Thymus (tissue), 11 donors: ENCODE data around the gene CAMTA1. TPM values are rescaled to one million over a fixed set of nuclear protein-coding genes. Genes with fewer than 3 reads are reported as not detected.
A peak's percentile ranks its signal among the peaks of the same experiment; 100 is the strongest.
"Not testable (repeated sequence)": the region's sequence is repeated elsewhere in the genome, so short reads cannot be mapped to it uniquely, and the experiment has no call there.

Experiments
- DNase-seq, 9 donors: peaks; one replicate each; pipeline ENCODE4 v3.0.0-alpha.2; 2013; ENCODE audit warnings: low spot score in 9 of 9, low read depth in 6 of 9, missing footprints in 1 of 9
- H3K27ac ChIP-seq, 2 donors: one replicate each; pipeline ENCODE4 v1.5.1; 2013; ENCODE audit warnings: control low read depth in 1 of 2, low read depth in 1 of 2, low read length in 1 of 2, mild to moderate bottlenecking in 1 of 2, moderate library complexity in 1 of 2
- H3K27me3 ChIP-seq, 2 donors: one replicate each; pipeline ENCODE4 v1.5.1; 2013; ENCODE audit warnings: low read length in 1 of 2; ENCODE audit not compliant: control insufficient read depth in 2 of 2, insufficient read depth in 1 of 2
- H3K36me3 ChIP-seq, 2 donors: one replicate each; pipeline ENCODE4 v1.5.1; 2013; ENCODE audit warnings: low read length in 1 of 2, mild to moderate bottlenecking in 1 of 2, moderate library complexity in 1 of 2; ENCODE audit not compliant: control insufficient read depth in 2 of 2, insufficient read depth in 2 of 2
- H3K4me1 ChIP-seq, 2 donors: one replicate each; pipeline ENCODE4 v1.5.1; 2013; ENCODE audit warnings: low read length in 2 of 2; ENCODE audit not compliant: control insufficient read depth in 2 of 2, insufficient read depth in 2 of 2
- H3K4me3 ChIP-seq, 2 donors: one replicate each; pipeline ENCODE4 v1.5.1; 2013; ENCODE audit warnings: low read length in 2 of 2, control low read depth in 1 of 2, mild to moderate bottlenecking in 1 of 2
- H3K9me3 ChIP-seq, 2 donors: one replicate each; pipeline ENCODE4 v1.5.1; 2013; ENCODE audit warnings: low read length in 1 of 2, mild to moderate bottlenecking in 1 of 2; ENCODE audit not compliant: control insufficient read depth in 2 of 2, insufficient read depth in 1 of 2
- WGBS: extraction: QIAGEN DNeasy Blood & Tissue Kit; methylation state at CpG from one replicate; pipeline ENCODE4 v1.1.7; 2013; 5-methylcytosine and 5-hydroxymethylcytosine counted together
- polyA plus RNA-seq: library from polyadenylated mRNA; stranded (reverse); fragments of 200-250 nt; gene quantifications from one replicate; pipeline ENCODE4 v1.2.3, GENCODE V29; 2013
- total RNA-seq: library from RNA; stranded (reverse); fragments of 120-200 nt; gene quantifications from one replicate; pipeline ENCODE4 v1.2.4, GENCODE V29; 2013
- donor health status: healthy.

CAMTA1 gene
- total and polyA plus RNA-seq, 2 donors, result 32.0 to 158 TPM

GRCh38 chr1:6824665-6825368, 39.6 kb downstream of the CAMTA1 start:
- Histone ChIP-seq H3K4me3 (no peak overlapping the region), H3K27ac (no peak overlapping the region), H3K9me3 (no peaks in the 10 kb centered on the region), H3K36me3 (peaks cover 0 to 3% of the 10 kb centered on the region in 2 donors), H3K4me1 (no peaks in the 10 kb centered on the region), H3K27me3 (no peaks in the 10 kb centered on the region)
- WGBS, result 96% methylated on average over 6 of the region's 6 CpGs
- no peak for DNase-seq

- Histone ChIP-seq H3K27ac (no peak overlapping the region), H3K4me1 (no peaks in the 10 kb centered on the region), H3K9me3 (no peaks in the 10 kb centered on the region), H3K4me3 (no peak overlapping the region), H3K27me3 (no peaks in the 10 kb centered on the region), H3K36me3 (peaks cover 0 to 3% of the 10 kb centered on the region in 2 donors)
- no peak for DNase-seq
- 97% methylated on average over 4 of the region's 4 CpGs for WGBS
Measured at GRCh38 chr1:6825828-6826227, 40.6 kb downstream of the CAMTA1 start.

- Histone ChIP-seq H3K27me3 (no peaks in the 10 kb centered on the region), H3K9me3 (no peaks in the 10 kb centered on the region), H3K36me3 (peaks cover 0 to 3% of the 10 kb centered on the region in 2 donors), H3K4me3 (no peak overlapping the region), H3K4me1 (no peaks in the 10 kb centered on the region), H3K27ac (no peak overlapping the region)
- DNase-seq, result no peak
- 96% methylated on average over 3 of the region's 3 CpGs for WGBS
Measured at GRCh38 chr1:6827079-6827478, 41.8 kb downstream of the CAMTA1 start.

- DNase-seq, result no peak
- Histone ChIP-seq H3K36me3 (peaks cover 0 to 3% of the 10 kb centered on the region in 2 donors), H3K27ac (no peak overlapping the region), H3K4me3 (no peak overlapping the region), H3K9me3 (no peaks in the 10 kb centered on the region), H3K4me1 (no peaks in the 10 kb centered on the region), H3K27me3 (no peaks in the 10 kb centered on the region)
- 97% methylated on average over 10 of the region's 10 CpGs for WGBS
Measured at GRCh38 chr1:6827630-6828165, 42.4 kb downstream of the CAMTA1 start.

GRCh38 chr1:6831366-6831765, 46.1 kb downstream of the CAMTA1 start:
- WGBS, result 95% methylated on average over 1 of the region's 1 CpG
- H3K27ac ChIP-seq, result no peak overlapping the region
- no peak for DNase-seq
- no peak overlapping the region for H3K4me3 ChIP-seq
- H3K4me1 ChIP-seq, result no peaks in the 10 kb centered on the region
- H3K27me3 ChIP-seq, result no peaks in the 10 kb centered on the region
- H3K36me3 ChIP-seq, result peaks cover 0 to 3% of the 10 kb centered on the region in 2 donors
- H3K9me3 ChIP-seq, result no peaks in the 10 kb centered on the region

GRCh38 chr1:6832006-6832405, 46.8 kb downstream of the CAMTA1 start:
- H3K27me3 ChIP-seq, H3K4me1 ChIP-seq, H3K9me3 ChIP-seq, H3K4me3 ChIP-seq, H3K36me3 ChIP-seq, DNase-seq: not testable (repeated sequence)
- WGBS, result 98% methylated on average over 2 of the region's 2 CpGs
- H3K27ac ChIP-seq, result peak overlapping the region in 1 of 2 donors; percentile 60

- 91% methylated on average over 4 of the region's 4 CpGs for WGBS
- peaks cover 0 to 2% of the 10 kb centered on the region in 2 donors for H3K36me3 ChIP-seq
- no peaks in the 10 kb centered on the region for H3K27me3 ChIP-seq
- no peaks in the 10 kb centered on the region for H3K9me3 ChIP-seq
- no peaks in the 10 kb centered on the region for H3K4me1 ChIP-seq
- peak overlapping the region in 1 of 2 donors; percentile 60 for H3K27ac ChIP-seq
- H3K4me3 ChIP-seq, result no peak overlapping the region
- no peak for DNase-seq
Measured at GRCh38 chr1:6832531-6833188, 47.4 kb downstream of the CAMTA1 start.

- Histone ChIP-seq H3K9me3 (no peaks in the 10 kb centered on the region), H3K4me3 (no peak overlapping the region), H3K27me3 (no peaks in the 10 kb centered on the region), H3K36me3 (no peaks in the 10 kb centered on the region), H3K27ac (no peak overlapping the region), H3K4me1 (no peaks in the 10 kb centered on the region)
- WGBS, result 98% methylated on average over 5 of the region's 5 CpGs
- DNase-seq, result no peak
Measured at GRCh38 chr1:6833804-6834203, 48.5 kb downstream of the CAMTA1 start.

GRCh38 chr1:6834366-6834765, 49.1 kb downstream of the CAMTA1 start:
- Histone ChIP-seq H3K4me1 (no peaks in the 10 kb centered on the region), H3K27me3 (no peaks in the 10 kb centered on the region), H3K9me3 (no peaks in the 10 kb centered on the region), H3K36me3 (no peaks in the 10 kb centered on the region), H3K4me3 (no peak overlapping the region), H3K27ac (no peak overlapping the region)
- WGBS, result 98% methylated on average over 13 of the region's 13 CpGs
- DNase-seq, result no peak
